Right kidney (tissue), 1 donor: ENCODE data around the gene B3GNT9.

Source experiments
- DNase-seq: peaks from one replicate; pipeline ENCODE4 v3.0.0-alpha.2; 2016

Gene B3GNT9

GRCh38 chr16:67166598-67167168 is 15.9 kb upstream of the B3GNT9 start:
- no peak for DNase-seq

DNA sequence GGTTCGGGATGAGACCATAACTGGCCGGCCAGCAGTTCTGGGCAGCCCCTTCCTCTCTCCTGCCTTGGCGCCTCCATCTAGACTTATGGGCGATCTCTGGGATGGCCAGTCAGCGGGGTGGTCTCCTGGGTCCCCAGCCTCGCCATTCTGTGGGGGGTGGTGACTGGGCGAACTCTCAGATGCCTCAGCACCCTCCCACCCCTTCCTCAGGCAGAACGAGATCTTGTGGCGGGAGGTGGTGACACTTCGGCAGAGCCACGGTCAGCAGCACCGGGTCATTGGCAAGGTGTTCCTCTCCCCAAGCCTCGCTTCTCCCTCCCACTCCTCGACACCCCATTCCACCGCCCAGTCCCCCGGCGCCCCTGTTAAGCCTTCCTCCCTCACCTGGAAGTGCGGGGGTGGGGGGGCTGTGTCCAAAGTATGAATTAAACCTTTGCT is 15.3 kb upstream of the B3GNT9 start:
- DNase-seq: no peak

DNA sequence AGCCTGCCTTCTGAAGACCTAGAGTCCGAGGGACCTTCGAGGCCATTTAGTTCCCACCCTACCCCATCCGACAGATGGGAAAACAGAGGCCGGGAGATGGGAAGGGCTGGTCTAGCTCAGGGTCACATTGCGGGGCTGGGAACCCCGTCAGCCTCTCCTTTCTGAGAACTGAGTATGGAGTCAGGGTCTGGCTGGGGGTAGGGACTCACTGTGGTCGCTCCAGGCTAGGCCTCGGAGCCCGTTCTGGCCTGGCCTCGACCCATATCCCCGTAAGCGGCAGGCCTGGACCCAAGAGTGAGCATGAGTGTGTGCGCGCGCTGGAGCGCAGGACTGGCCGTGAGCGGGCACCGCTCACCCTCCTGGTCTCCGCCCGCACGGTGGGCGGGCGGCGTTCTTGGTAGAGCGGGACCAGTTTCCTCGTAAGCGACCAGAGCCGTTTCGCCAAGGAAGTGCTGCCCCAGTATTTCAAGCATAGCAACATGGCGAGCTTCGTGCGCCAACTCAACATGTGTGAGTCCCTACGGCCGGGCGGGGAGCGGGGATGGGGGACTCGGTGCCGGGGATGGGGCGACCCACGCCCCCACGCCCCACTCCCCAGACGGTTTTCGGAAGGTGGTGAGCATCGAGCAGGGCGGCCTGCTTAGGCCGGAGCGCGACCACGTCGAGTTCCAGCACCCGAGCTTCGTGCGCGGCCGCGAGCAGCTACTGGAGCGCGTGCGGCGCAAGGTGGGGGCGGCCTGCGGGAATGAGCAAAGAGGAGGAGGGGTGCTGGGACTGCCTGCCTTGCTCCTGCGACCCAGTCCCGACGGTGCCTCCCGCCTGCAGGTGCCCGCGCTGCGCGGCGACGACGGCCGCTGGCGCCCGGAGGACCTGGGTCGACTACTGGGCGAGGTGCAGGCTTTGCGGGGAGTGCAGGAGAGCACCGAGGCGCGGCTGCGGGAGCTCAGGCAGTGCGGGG is 14.6 kb upstream of the B3GNT9 start:
- peak; percentile 56 for DNase-seq

- peak; percentile 45 for DNase-seq
These were observed 13.8 kb upstream of the B3GNT9 start, which contains the start of gene HSF4 for GRCh38 chr16:67164599-67165061. HSF4 (plus strand) TSS chr16:67164745; CDS start chr16:67164812, 67 bp downstream.

DNA sequence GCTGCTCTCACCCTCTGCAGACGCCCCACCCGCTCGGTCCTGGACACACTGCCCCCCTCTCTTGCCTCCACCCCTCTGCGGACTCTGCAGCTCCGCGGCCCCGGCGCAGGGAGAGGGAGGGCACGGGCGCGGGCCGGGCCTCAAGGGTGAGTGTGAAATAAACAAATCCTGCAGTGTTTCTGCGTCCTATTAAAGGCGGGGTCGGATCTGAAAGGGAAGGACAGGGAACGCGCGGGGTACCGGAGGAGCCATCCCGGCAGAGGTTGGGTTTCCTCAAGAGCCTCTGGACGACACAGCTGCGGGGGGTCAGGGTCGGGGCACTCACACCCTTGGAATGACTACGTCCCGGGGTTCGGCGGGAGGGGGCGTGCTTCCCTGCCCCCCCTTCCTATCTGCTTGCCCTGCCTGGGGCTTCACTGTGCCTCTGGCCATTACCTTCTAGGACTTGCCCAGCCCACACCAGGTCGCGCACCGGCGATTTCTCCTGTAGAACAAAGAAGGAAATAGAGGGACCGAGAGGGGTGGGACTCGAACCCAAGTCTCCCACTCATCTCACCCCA is 13.3 kb upstream of the B3GNT9 start:
- peak; percentile 54 for DNase-seq

DNA sequence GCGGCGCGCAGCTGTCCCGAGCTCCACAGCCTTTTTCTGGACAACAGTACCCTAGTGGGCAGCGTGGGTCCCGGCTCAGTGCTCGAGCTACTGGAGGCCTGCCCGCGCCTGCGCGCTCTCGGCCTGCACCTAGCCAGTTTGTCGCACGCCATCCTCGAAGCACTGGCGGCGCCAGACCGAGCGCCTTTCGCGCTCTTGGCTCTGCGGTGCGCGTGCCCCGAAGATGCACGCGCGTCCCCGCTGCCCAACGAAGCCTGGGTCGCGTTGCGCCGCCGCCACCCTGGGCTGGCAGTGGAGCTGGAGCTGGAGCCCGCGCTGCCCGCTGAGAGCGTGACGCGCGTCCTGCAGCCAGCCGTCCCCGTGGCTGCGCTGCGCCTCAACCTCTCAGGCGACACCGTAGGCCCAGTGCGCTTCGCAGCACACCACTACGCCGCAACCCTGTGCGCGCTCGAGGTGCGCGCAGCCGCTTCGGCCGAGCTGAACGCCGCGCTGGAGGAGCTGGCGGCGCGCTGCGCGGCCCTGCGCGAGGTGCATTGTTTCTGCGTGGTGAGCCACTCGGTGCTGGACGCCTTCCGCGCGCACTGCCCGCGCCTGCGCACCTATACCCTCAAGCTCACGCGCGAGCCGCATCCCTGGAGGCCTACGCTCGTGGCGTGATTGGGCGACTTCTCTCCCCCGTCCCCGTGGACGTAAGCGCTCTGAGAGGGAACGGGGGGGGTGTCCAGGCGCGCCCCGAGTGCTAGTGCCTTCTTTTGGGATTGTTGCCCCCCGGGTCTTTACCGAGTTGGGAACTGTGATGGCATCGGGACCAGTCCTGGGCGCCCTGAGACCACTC is 12.6 kb upstream of the B3GNT9 start:
- peak; percentile 84 for DNase-seq

DNA sequence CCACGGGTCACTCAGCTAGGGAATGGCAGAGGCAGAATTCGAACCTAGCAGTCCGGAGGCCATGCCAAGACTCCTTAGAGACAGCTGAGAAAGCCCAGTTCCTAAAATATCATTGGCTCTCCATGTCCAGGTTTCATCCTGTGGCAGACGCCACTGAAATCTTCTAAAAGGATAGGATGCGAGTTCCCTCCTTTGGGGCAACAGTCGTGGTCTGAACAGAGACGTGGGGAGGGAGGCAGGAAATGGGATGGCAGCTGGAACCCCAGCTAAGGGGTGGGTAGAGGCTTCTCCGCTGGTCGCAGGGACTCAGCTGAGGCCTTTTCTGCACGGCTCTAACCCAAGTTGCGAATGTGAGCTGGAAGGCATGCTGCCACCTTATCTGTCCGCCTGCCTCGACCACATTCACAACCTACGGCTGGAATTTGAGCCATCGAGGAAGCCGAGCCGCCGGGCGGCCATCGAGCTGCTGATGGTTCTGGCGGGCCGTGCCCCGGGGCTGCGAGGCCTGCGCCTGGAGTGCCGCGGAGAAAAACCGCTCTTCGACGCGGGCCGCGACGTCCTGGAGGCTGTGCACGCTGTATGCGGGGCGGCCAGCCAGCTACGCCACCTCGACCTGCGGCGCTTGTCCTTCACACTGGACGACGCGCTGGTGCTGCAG is 11.8 kb upstream of the B3GNT9 start:
- no peak for DNase-seq

DNA sequence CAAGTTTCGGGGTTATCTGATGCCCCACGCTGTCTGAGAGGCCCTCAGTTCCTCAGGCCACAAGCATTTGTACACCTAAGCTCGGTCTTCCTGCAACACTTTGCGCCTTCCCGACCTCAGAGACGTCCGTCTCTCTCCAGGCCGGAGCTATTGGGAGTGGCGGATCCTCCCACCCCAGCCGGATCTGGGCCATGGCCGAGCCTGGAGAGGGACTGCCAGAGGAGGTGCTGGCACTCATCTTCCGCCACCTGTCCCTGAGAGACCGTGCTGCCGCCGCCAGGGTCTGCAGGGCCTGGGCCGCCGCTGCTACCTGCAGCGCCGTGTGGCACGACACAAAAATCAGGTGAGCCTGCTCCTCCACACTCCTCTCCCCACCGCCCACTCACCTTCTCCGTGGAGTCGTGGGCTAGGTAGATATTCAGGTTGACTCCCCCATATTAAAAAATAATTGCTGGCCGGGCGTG is 10.8 kb upstream of the B3GNT9 start:
- no peak for DNase-seq

GRCh38 chr16:67158637-67159600 is 8.1 kb upstream of the B3GNT9 start:
- no peak for DNase-seq

DNA sequence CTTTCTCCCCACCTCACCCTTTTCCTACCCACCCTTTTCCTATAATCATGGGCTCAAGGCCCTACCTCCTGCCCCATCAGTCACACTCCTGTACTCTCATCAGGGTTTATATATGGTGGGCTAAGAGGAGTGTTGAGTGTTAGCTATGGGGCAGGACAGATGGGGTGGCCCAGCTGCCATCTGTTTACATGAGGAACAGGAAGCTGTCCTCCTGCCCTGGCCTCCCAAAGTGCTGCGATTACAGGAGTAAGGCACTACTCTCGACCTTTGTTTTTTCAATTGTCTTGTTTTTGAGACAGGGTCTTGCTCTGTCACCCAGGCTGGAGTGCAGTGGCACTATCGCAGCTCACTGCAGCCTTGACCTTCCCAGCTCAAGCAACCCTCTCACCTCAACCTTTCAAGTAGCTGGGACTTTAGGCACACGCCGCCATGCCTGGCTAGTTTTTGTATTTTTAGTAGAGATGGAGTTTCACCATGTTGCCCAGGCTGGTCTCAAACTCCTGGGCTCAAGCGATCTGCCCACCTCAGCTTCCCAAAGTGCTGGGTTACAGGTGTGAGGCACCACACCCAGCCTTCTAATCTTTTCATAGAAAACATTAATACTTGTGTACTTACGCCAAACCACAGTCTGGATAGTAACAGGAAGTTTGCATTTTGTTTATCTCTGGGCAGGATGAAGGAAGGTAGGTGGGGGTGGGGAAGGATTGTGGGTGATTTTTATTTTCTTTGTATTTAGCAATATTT is 7.3 kb upstream of the B3GNT9 start:
- DNase-seq: no peak

- DNase-seq: no peak
These were observed 6.4 kb upstream of the B3GNT9 start for GRCh38 chr16:67157106-67157748.

DNA sequence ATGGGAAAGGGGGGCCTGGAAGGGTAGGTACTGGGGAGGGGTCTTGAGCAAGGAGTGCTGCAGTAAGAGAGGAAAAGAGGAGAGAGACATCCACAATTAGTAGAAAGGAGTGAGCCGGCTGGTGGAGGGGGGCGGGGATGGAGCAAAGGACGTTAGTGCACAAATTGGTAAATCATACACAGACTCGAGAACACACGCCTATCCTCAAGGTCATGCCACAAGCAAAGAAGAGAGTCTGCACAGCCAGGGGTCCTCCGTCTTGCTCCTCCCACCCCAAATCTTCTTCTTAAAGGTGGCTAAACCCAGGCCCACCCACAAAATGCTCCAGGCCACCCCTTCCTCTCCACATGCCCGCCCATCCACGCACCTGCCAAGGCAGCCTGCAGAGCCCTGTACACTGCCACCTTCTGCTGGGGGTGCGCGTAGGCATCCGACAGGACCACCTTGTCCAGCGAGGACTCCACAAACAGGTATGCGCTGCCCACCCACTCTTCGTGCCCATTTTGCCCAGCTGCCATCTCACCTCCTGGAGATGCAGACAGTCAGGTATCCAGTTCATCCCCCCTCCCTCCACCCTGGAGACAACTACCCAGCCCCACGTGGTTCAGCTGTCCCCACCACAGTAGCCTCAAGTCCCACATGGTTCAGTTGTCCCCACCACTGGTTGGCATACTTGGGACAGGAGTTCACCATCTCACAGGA is 5.5 kb upstream of the B3GNT9 start:
- DNase-seq: no peak

DNA sequence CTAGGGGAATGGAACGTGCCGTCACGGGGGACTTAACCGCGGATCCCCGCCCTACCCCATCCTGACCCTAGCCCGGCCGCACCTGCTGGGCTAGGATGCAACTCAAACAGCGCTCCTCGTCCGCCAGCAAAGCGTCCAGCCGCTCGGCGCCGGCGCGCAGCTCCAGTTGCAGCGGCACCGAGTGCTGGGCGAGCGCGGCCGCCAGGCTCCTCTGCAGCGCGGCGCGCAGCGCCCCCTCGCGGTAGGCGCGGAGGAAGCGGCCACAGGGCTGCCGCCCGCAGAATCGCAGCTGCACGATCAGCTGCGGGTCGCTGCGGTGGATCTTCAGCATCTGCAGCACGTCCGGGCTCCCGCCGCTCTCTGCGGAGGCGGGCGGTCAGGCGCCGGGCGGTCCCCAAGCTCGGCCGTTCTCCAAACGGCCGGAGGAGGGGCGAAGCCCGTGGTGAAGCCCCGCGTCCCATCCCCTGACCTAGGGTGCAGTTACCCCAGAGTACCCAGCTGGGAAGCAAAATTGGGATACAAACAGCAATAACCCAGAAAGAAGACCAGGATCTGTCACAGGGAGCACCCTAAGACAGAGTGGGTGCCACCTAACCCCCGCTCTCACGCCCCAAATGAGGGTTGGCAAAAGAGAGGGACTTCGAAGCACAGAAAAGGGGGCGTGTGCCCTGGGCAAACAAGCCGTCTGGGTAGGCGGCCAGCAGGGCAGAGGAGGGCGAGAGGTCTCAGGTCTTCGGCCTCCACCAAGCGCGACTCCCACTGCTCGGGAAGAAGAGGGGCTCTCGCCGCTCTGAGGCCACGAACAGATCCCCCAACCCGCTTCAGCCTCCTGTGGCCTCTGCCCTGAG is 4.7 kb upstream of the B3GNT9 start:
- DNase-seq: peak; percentile 82

GRCh38 chr16:67154578-67155294 is 3.9 kb upstream of the B3GNT9 start:
- DNase-seq: no peak

GRCh38 chr16:67151431-67152097 is 766 bp upstream of the B3GNT9 start:
- DNase-seq: no peak
